Mucosa of descending colon (tissue), 3 donors: ENCODE results near the gene OCIAD1. TPM values are rescaled to one million over a fixed set of nuclear protein-coding genes. Genes with fewer than 3 reads are reported as not detected.

Source experiments
- ATAC-seq: fragments of 200-7000 bp; cut with Tn5 transposase; one replicate; pipeline ENCODE4 v1.9.1; 2020; ENCODE audit warnings: mild to moderate bottlenecking, moderate library complexity
- DNase-seq, 3 donors: peaks; one replicate each; pipeline ENCODE4 v3.0.0-alpha.2; 2020
- H3K36me3 ChIP-seq: fragments of 200-600 bp; one replicate; pipeline ENCODE4 v1.8.0; 2021; ENCODE audit warnings: low read depth, mild to moderate bottlenecking
- H3K4me1 ChIP-seq: fragments of 200-600 bp; one replicate; pipeline ENCODE4 v1.8.0; 2021; ENCODE audit warnings: low read depth, mild to moderate bottlenecking
- H3K4me3 ChIP-seq: fragments of 200-600 bp; one replicate; pipeline ENCODE4 v1.8.0; 2021; ENCODE audit warnings: mild to moderate bottlenecking
- H3K9me3 ChIP-seq: fragments of 200-600 bp; one replicate; pipeline ENCODE4 v1.8.0; 2021; ENCODE audit warnings: mild to moderate bottlenecking
- CTCF ChIP-seq: fragments of 200-600 bp; IDR thresholded peaks from one replicate; pipeline ENCODE4 v1.8.0; 2022; ENCODE audit warnings: antibody characterized with exemption, mild to moderate bottlenecking
- intact Hi-C, 2 donors: fragments of 100-400 bp; cut with DNase I in 1 of 2; cut with micrococcal nuclease in 1 of 2; formaldehyde crosslinking; loops; one replicate each; pipeline versions ENCODE4 v1.11.0 to v1.11.1; 2022; cut with DNase I, micrococcal nuclease
- total RNA-seq, 3 donors: library from RNA; stranded (reverse); fragmentation: NEBNext Ultra II Directional in 2 of 3; extraction: Animal tissue kit (Norgen Biotek cat#: 25700) in 2 of 3; gene quantifications; one replicate each; pipeline versions ENCODE4 v1.2.1 to v1.2.4, GENCODE V29; 2021 to 2023
- donor health status: DM: no; HTN: no; CAD: no; lungs with moderate emphysema.
- donor health status: DM: no; HTN: no; CAD: no.
- donor health status: DM: no; HTN: yes; CAD: no.

The OCIAD1 gene
- total RNA-seq, 3 donors from 2014 or later: 119 to 150 (median 133) TPM

- no peaks in the 10 kb centered on the region for H3K9me3 ChIP-seq
- H3K4me1 ChIP-seq: peaks cover 12% of the 10 kb centered on the region
- DNase-seq: peak; percentile 88 to 90 (median 90)
- intact Hi-C loops: no loop called here
- no peaks in the 10 kb centered on the region for H3K36me3 ChIP-seq
- no peak for TF ChIP-seq CTCF
- H3K4me3 ChIP-seq: peak within 1 kb of the TSS; percentile 80
- peak; percentile 93 for ATAC-seq
Measured at GRCh38 chr4:48906206-48907173, 75.6 kb downstream of the OCIAD1 start, which contains the start of gene OCIAD2. OCIAD2 (minus strand) TSS chr4:48906774; CDS start chr4:48904549, 2,225 bp downstream.

- H3K36me3 ChIP-seq: no peaks in the 10 kb centered on the region
- peaks cover 12% of the 10 kb centered on the region for H3K4me1 ChIP-seq
- intact Hi-C loops: no loop called here
- no peak overlapping the region for H3K4me3 ChIP-seq
- TF ChIP-seq CTCF: no peak
- ATAC-seq (no peak), DNase-seq (no peak)
- no peaks in the 10 kb centered on the region for H3K9me3 ChIP-seq
Measured at GRCh38 chr4:48907706-48908477, 77.0 kb downstream of the OCIAD1 start.

GRCh38 chr4:48908687-48909086 is 77.8 kb downstream of the OCIAD1 start:
- intact Hi-C loops: no loop called here
- ATAC-seq: no peak
- H3K4me1 ChIP-seq: peaks cover 12% of the 10 kb centered on the region
- H3K4me3 ChIP-seq: no peak overlapping the region
- H3K36me3 ChIP-seq: no peaks in the 10 kb centered on the region
- DNase-seq: no peak
- TF ChIP-seq CTCF: no peak
- H3K9me3 ChIP-seq: no peaks in the 10 kb centered on the region

GRCh38 chr4:48909697-48910096 is 78.8 kb downstream of the OCIAD1 start:
- DNase-seq: no peak

More at GRCh38 chr4:48909697-48910096, 78.8 kb downstream of the OCIAD1 start:
- peak; percentile 43 for ATAC-seq
- Histone ChIP-seq H3K36me3 (no peaks in the 10 kb centered on the region), H3K4me3 (no peak overlapping the region), H3K9me3 (no peaks in the 10 kb centered on the region), H3K4me1 (peaks cover 12% of the 10 kb centered on the region)
- intact Hi-C loops: no loop called here
- TF ChIP-seq CTCF: no peak
